Measurements from ENCODE around the gene TRIM3. TPM values are rescaled to one million over a fixed set of nuclear protein-coding genes. Genes with fewer than 3 reads are reported as not detected.

Gene TRIM3
- total RNA-seq, 2 donors from 2014 or later = 7.1 to 19.5 TPM

- no peak overlapping the region for H3K27ac ChIP-seq
- H3K4me1 ChIP-seq = no peaks in the 10 kb centered on the region
- H3K9me3 ChIP-seq = no peaks in the 10 kb centered on the region
- no peaks in the 10 kb centered on the region for H3K27me3 ChIP-seq
- peaks cover 38% of the 10 kb centered on the region for H3K36me3 ChIP-seq
- no peak for TF ChIP-seq CTCF (IDR thresholded peaks at IDR 0.05)
- no peak overlapping the region for H3K4me3 ChIP-seq
- DNase-seq (ENCODE audit: low spot score) = no peak
Observed at GRCh38 chr11:6489306-6489705, 15.6 kb upstream of the TRIM3 start.

GRCh38 chr11:6488821-6489220 lies 15.1 kb upstream of the TRIM3 start:
- Histone ChIP-seq H3K9me3 (no peaks in the 10 kb centered on the region), H3K36me3 (peaks cover 38% of the 10 kb centered on the region), H3K27ac (no peak overlapping the region), H3K27me3 (no peaks in the 10 kb centered on the region), H3K4me3 (no peak overlapping the region), H3K4me1 (no peaks in the 10 kb centered on the region)
- no peak for DNase-seq (ENCODE audit: low spot score)
- no peak for TF ChIP-seq CTCF (IDR thresholded peaks at IDR 0.05)

- Histone ChIP-seq H3K36me3 (peaks cover 42% of the 10 kb centered on the region), H3K4me3 (no peak overlapping the region), H3K27ac (no peak overlapping the region), H3K9me3 (no peaks in the 10 kb centered on the region), H3K4me1 (no peaks in the 10 kb centered on the region), H3K27me3 (no peaks in the 10 kb centered on the region)
- no peak for DNase-seq (ENCODE audit: low spot score)
- TF ChIP-seq CTCF (IDR thresholded peaks at IDR 0.05) = no peak
Observed at GRCh38 chr11:6488342-6488741, 14.6 kb upstream of the TRIM3 start.

- H3K27ac ChIP-seq = no peak overlapping the region
Observed at GRCh38 chr11:6486938-6487337, 13.2 kb upstream of the TRIM3 start.

GRCh38 chr11:6486256-6486655 lies 12.5 kb upstream of the TRIM3 start:
- Histone ChIP-seq H3K27ac (peak overlapping the region in 1 of 2 donors; percentile 7), H3K27me3 (no peaks in the 10 kb centered on the region), H3K4me3 (no peak overlapping the region), H3K4me1 (peaks cover 0 to 15% of the 10 kb centered on the region in 2 donors), H3K36me3 (peaks cover 40% of the 10 kb centered on the region), H3K9me3 (no peaks in the 10 kb centered on the region)
- DNase-seq (ENCODE audit: low spot score) = no peak
- TF ChIP-seq CTCF (IDR thresholded peaks at IDR 0.05) = no peak

More at GRCh38 chr11:6486938-6487337, 13.2 kb upstream of the TRIM3 start:
- H3K27me3 ChIP-seq = no peaks in the 10 kb centered on the region
- H3K9me3 ChIP-seq = no peaks in the 10 kb centered on the region
- H3K4me1 ChIP-seq = peaks cover 0 to 12% of the 10 kb centered on the region in 2 donors
- no peak for TF ChIP-seq CTCF (IDR thresholded peaks at IDR 0.05)
- DNase-seq (ENCODE audit: low spot score) = no peak
- H3K4me3 ChIP-seq = no peak overlapping the region
- H3K36me3 ChIP-seq = peaks cover 41% of the 10 kb centered on the region

GRCh38 chr11:6485661-6486060 lies 11.9 kb upstream of the TRIM3 start:
- Histone ChIP-seq H3K27me3 (no peaks in the 10 kb centered on the region), H3K9me3 (no peaks in the 10 kb centered on the region), H3K4me3 (no peak overlapping the region), H3K36me3 (peaks cover 40% of the 10 kb centered on the region), H3K4me1 (peaks cover 0 to 18% of the 10 kb centered on the region in 2 donors), H3K27ac (no peak overlapping the region)
- no peak for TF ChIP-seq CTCF (IDR thresholded peaks at IDR 0.05)
- no peak for DNase-seq (ENCODE audit: low spot score)
